ENCODE results near the gene TADA1.

The TADA1 gene

GRCh38 chr1:166905136-166905535, 29.1 kb upstream of the TADA1 start:
- H3K4me2 ChIP-seq (ENCODE audit: low read depth, low read length): no peak overlapping the region
- TF ChIP-seq EZH2phosphoT487 (IDR thresholded peaks at IDR 0.05; ENCODE audit: low read length) (no peak), EZH2 (optimal IDR thresholded peaks at IDR 0.05; ENCODE audit: low read depth, low read length) (no peak), CTCF (IDR thresholded peaks at IDR 0.05; ENCODE audit: low read length) (no peak)

GRCh38 chr1:166903232-166903631, 27.2 kb upstream of the TADA1 start:
- H4K20me1 ChIP-seq (ENCODE audit: insufficient read depth, low read length): no peaks in the 10 kb centered on the region
- no peak overlapping the region for H3K9ac ChIP-seq (ENCODE audit: low read length)
- TF ChIP-seq EZH2phosphoT487 (IDR thresholded peaks at IDR 0.05; ENCODE audit: low read length) (no peak), EZH2 (optimal IDR thresholded peaks at IDR 0.05; ENCODE audit: low read depth, low read length) (no peak), CTCF (IDR thresholded peaks at IDR 0.05; ENCODE audit: low read length) (no peak)
- H3K36me3 ChIP-seq (replicated peaks; ENCODE audit: insufficient read depth, low read length): no peaks in the 10 kb centered on the region
- H3K4me2 ChIP-seq (ENCODE audit: low read depth, low read length): no peak overlapping the region
- H3F3A ChIP-seq (ENCODE audit: insufficient read depth, low read length): no peaks in the 10 kb centered on the region
- H3K4me1 ChIP-seq (ENCODE audit: low read length): peaks cover 6% of the 10 kb centered on the region
- no peak overlapping the region for H3K4me3 ChIP-seq (ENCODE audit: low read length)
- no peak for DNase-seq
- H3K27me3 ChIP-seq (replicated peaks; ENCODE audit: insufficient read depth, low read length): no peaks in the 10 kb centered on the region
- H3K9me2 ChIP-seq (replicated peaks; ENCODE audit: insufficient read depth, low read length): no peaks in the 10 kb centered on the region
- no peak overlapping the region for H3K27ac ChIP-seq (ENCODE audit: low read length)
- H3K79me2 ChIP-seq (ENCODE audit: low read length): no peaks in the 10 kb centered on the region
- H3K9me3 ChIP-seq (replicated peaks; ENCODE audit: insufficient read depth, low read length): no peaks in the 10 kb centered on the region
- H2AFZ ChIP-seq (ENCODE audit: low read length): no peak overlapping the region

More at GRCh38 chr1:166905136-166905535, 29.1 kb upstream of the TADA1 start:
- no peaks in the 10 kb centered on the region for H3K27me3 ChIP-seq (replicated peaks; ENCODE audit: insufficient read depth, low read length)
- H3F3A ChIP-seq (ENCODE audit: insufficient read depth, low read length): no peaks in the 10 kb centered on the region
- H3K79me2 ChIP-seq (ENCODE audit: low read length): no peaks in the 10 kb centered on the region
- peaks cover 7% of the 10 kb centered on the region for H3K4me1 ChIP-seq (ENCODE audit: low read length)
- no peak overlapping the region for H3K27ac ChIP-seq (ENCODE audit: low read length)
- no peak for DNase-seq
- no peak overlapping the region for H3K9ac ChIP-seq (ENCODE audit: low read length)
- H3K9me3 ChIP-seq (replicated peaks; ENCODE audit: insufficient read depth, low read length): no peaks in the 10 kb centered on the region
- H3K9me2 ChIP-seq (replicated peaks; ENCODE audit: insufficient read depth, low read length): no peaks in the 10 kb centered on the region
- no peak overlapping the region for H3K4me3 ChIP-seq (ENCODE audit: low read length)
- no peak overlapping the region for H2AFZ ChIP-seq (ENCODE audit: low read length)
- H4K20me1 ChIP-seq (ENCODE audit: insufficient read depth, low read length): no peaks in the 10 kb centered on the region
- no peaks in the 10 kb centered on the region for H3K36me3 ChIP-seq (replicated peaks; ENCODE audit: insufficient read depth, low read length)

- no peaks in the 10 kb centered on the region for H3K4me1 ChIP-seq (ENCODE audit: low read length)
- H3K27ac ChIP-seq (ENCODE audit: low read length): no peak overlapping the region
- TF ChIP-seq CTCF (IDR thresholded peaks at IDR 0.05; ENCODE audit: low read length) (no peak), EZH2 (optimal IDR thresholded peaks at IDR 0.05; ENCODE audit: low read depth, low read length) (no peak), EZH2phosphoT487 (IDR thresholded peaks at IDR 0.05; ENCODE audit: low read length) (no peak)
- H3K9me2 ChIP-seq (replicated peaks; ENCODE audit: insufficient read depth, low read length): no peaks in the 10 kb centered on the region
- no peaks in the 10 kb centered on the region for H3F3A ChIP-seq (ENCODE audit: insufficient read depth, low read length)
- H2AFZ ChIP-seq (ENCODE audit: low read length): no peak overlapping the region
- DNase-seq: no peak
- H3K36me3 ChIP-seq (replicated peaks; ENCODE audit: insufficient read depth, low read length): no peaks in the 10 kb centered on the region
- H3K4me2 ChIP-seq (ENCODE audit: low read depth, low read length): no peak overlapping the region
- H4K20me1 ChIP-seq (ENCODE audit: insufficient read depth, low read length): no peaks in the 10 kb centered on the region
- H3K27me3 ChIP-seq (replicated peaks; ENCODE audit: insufficient read depth, low read length): no peaks in the 10 kb centered on the region
- no peaks in the 10 kb centered on the region for H3K79me2 ChIP-seq (ENCODE audit: low read length)
- no peak overlapping the region for H3K9ac ChIP-seq (ENCODE audit: low read length)
- no peaks in the 10 kb centered on the region for H3K9me3 ChIP-seq (replicated peaks; ENCODE audit: insufficient read depth, low read length)
- no peak overlapping the region for H3K4me3 ChIP-seq (ENCODE audit: low read length)
Observed at GRCh38 chr1:166902279-166902678, 26.2 kb upstream of the TADA1 start.

Data from MM.1S (cell line).